ENCODE results near the gene OR4F17. TPM values are rescaled to one million over a fixed set of nuclear protein-coding genes. Genes with fewer than 3 reads are reported as not detected.

Gene OR4F17
- under 0.01 TPM in 1 of 2 replicates, not detected in the other for total RNA-seq

GRCh38 chr19:106804-107203 lies at the start of gene OR4F17:
TSS of gene OR4F17 (plus strand) at chr19:107104. CDS start at chr19:110679, 3,575 bp downstream.

Other genes starting within 250 kb of the OR4F17 start
- 14.4 and 22.1 TPM in 2 replicates for gene PLPP2, start 184.3 kb downstream of the OR4F17 start, total RNA-seq
- gene MIER2, start 237.7 kb downstream of the OR4F17 start, total RNA-seq = 16.3 and 16.6 TPM in 2 replicates

Measured in smooth muscle cell of bladder (primary cell).